ENCODE measurements around the gene SULT4A1.

GRCh38 chr22:43880541-43880991, 18.3 kb upstream of the SULT4A1 start:
- TF ChIP-seq POLR2AphosphoS5 (IDR thresholded peaks at IDR 0.05; ENCODE audit: low read depth, low read length) (no peak), TCF7L2 (IDR thresholded peaks at IDR 0.05; ENCODE audit: borderline replicate concordance, extremely low read depth, insufficient read depth, insufficient read length) (no peak), EZH2phosphoT487 (IDR thresholded peaks at IDR 0.05; ENCODE audit: borderline replicate concordance) (no peak), EZH2 (IDR thresholded peaks at IDR 0.05) (no peak), POLR2A (IDR thresholded peaks at IDR 0.05; ENCODE audit: borderline replicate concordance, extremely low read depth, insufficient read depth, insufficient read length) (no peak)
- TF ChIP-seq, protein P1, sequence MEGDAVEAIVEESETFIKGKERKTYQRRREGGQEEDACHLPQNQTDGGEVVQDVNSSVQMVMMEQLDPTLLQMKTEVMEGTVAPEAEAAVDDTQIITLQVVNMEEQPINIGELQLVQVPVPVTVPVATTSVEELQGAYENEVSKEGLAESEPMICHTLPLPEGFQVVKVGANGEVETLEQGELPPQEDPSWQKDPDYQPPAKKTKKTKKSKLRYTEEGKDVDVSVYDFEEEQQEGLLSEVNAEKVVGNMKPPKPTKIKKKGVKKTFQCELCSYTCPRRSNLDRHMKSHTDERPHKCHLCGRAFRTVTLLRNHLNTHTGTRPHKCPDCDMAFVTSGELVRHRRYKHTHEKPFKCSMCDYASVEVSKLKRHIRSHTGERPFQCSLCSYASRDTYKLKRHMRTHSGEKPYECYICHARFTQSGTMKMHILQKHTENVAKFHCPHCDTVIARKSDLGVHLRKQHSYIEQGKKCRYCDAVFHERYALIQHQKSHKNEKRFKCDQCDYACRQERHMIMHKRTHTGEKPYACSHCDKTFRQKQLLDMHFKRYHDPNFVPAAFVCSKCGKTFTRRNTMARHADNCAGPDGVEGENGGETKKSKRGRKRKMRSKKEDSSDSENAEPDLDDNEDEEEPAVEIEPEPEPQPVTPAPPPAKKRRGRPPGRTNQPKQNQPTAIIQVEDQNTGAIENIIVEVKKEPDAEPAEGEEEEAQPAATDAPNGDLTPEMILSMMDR (IDR thresholded peaks at IDR 0.05 in 2 of 3, conservative IDR thresholded peaks at IDR 0.05 in 1 of 3; ENCODE audit: borderline replicate concordance in 1 of 3, insufficient read depth in 1 of 3, low read depth in 2 of 3, low read length in 2 of 3), result no peak
- TF ChIP-seq, protein P2, sequence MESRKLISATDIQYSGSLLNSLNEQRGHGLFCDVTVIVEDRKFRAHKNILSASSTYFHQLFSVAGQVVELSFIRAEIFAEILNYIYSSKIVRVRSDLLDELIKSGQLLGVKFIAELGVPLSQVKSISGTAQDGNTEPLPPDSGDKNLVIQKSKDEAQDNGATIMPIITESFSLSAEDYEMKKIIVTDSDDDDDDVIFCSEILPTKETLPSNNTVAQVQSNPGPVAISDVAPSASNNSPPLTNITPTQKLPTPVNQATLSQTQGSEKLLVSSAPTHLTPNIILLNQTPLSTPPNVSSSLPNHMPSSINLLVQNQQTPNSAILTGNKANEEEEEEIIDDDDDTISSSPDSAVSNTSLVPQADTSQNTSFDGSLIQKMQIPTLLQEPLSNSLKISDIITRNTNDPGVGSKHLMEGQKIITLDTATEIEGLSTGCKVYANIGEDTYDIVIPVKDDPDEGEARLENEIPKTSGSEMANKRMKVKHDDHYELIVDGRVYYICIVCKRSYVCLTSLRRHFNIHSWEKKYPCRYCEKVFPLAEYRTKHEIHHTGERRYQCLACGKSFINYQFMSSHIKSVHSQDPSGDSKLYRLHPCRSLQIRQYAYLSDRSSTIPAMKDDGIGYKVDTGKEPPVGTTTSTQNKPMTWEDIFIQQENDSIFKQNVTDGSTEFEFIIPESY (IDR thresholded peaks at IDR 0.05; ENCODE audit: extremely low read depth, insufficient replicate concordance, low read length), result no peak
- TF ChIP-seq, protein P3, sequence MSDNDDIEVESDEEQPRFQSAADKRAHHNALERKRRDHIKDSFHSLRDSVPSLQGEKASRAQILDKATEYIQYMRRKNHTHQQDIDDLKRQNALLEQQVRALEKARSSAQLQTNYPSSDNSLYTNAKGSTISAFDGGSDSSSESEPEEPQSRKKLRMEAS (IDR thresholded peaks at IDR 0.05), result no peak

Data from HCT116 (cell line).